Thyroid gland (tissue), 4 donors: Measurements from ENCODE around the gene MRTFB. TPM values are rescaled to one million over a fixed set of nuclear protein-coding genes. Genes with fewer than 3 reads are reported as not detected.

ENCODE experiments used
- DNase-seq, 2 donors: peaks; one replicate each; pipeline ENCODE4 v3.0.0-alpha.2; 2019
- H3K27ac ChIP-seq, 3 donors: fragments of 200-600 bp; sonication (generic); 1 replicate in 2 of 3; 2 replicates in 1 of 3; pipeline ENCODE4 v1.5.1; 2016 to 2019; ENCODE audit warnings: mild to moderate bottlenecking in 1 of 3, moderate library complexity in 1 of 3
- H3K27me3 ChIP-seq: fragments of 200-600 bp; sonication (generic); one replicate; pipeline ENCODE4 v1.5.1; 2019
- H3K36me3 ChIP-seq, 2 donors: fragments of 200-600 bp; sonication (generic); one replicate each; pipeline ENCODE4 v1.5.1; 2016 to 2019
- H3K4me1 ChIP-seq, 2 donors: fragments of 200-600 bp; sonication (generic); one replicate each; pipeline ENCODE4 v1.5.1; 2017 to 2019
- H3K4me3 ChIP-seq, 3 donors: fragments of 200-600 bp; sonication (generic); replicated peaks in 1 of 3; 1 replicate in 2 of 3; 2 replicates in 1 of 3; pipeline ENCODE4 v1.5.1; 2016; ENCODE audit warnings: mild to moderate bottlenecking in 1 of 3
- H3K9me3 ChIP-seq: fragments of 200-600 bp; sonication (generic); one replicate; pipeline ENCODE4 v1.5.1; 2017
- CTCF ChIP-seq, 6 experiments: fragments of 200-600 bp in 3 of 6; fragments of 450-650 bp in 3 of 6; sonication (generic) in 3 of 6; IDR thresholded peaks; one replicate each; pipeline ENCODE4 v1.5.1; 2016 to 2019; ENCODE audit warnings: antibody characterized with exemption in 6 of 6, mild to moderate bottlenecking in 2 of 6, inconsistent platforms in 1 of 6, moderate library complexity in 1 of 6
- POLR2A ChIP-seq, 2 donors: fragments of 450-650 bp; IDR thresholded peaks; one replicate each; pipeline ENCODE4 v1.6.1; 2017; ENCODE audit warnings: antibody characterized with exemption in 2 of 2, mild to moderate bottlenecking in 2 of 2, moderate library complexity in 1 of 2
- WGBS, 2 donors: methylation state at CpG; one replicate each; pipeline ENCODE4 v1.1.5; 2017; 5-methylcytosine and 5-hydroxymethylcytosine counted together
- intact Hi-C: fragments of 100-400 bp; cut with DNase I; formaldehyde crosslinking; loops from one replicate; pipeline ENCODE4 v1.15.1; 2023
- total RNA-seq, 4 donors: library from RNA; depleted of rRNA; stranded (reverse); fragments of >200 nt; gene quantifications; one replicate each; pipeline ENCODE4 v1.2.3, GENCODE V29; 2016

The MRTFB gene
- total RNA-seq, 4 donors from 2014 or later = 51.2 to 131 (median 74.0) TPM

- H3K4me1 ChIP-seq = peaks cover 27 to 32% of the 10 kb centered on the region in 2 donors
- no peaks in the 10 kb centered on the region for H3K27me3 ChIP-seq
- no peaks in the 10 kb centered on the region for H3K36me3 ChIP-seq
- no peak for DNase-seq
- H3K9me3 ChIP-seq = no peaks in the 10 kb centered on the region
- 62 to 70% methylated on average over 30 to 31 of the region's 31 CpGs for WGBS, 2 donors
- no peak overlapping the region for H3K27ac ChIP-seq
- intact Hi-C loops = loop anchor here (5.0 kb wide), 1 partner anchor 223 kb away; no protein-coding TSS in a partner anchor
- TF ChIP-seq POLR2A (IDR thresholded peaks at IDR 0.05) (no peak), CTCF (IDR thresholded peaks at IDR 0.05) (no peak)
- H3K4me3 ChIP-seq = peak overlapping the region in 1 of 3 donors; percentile 82
Observed at GRCh38 chr16:14303639-14304394, 232.7 kb downstream of the MRTFB start.

GRCh38 chr16:14304891-14305460 is 233.9 kb downstream of the MRTFB start:
- Histone ChIP-seq H3K4me3 (no peak overlapping the region), H3K27ac (no peak overlapping the region), H3K4me1 (peaks cover 27 to 32% of the 10 kb centered on the region in 2 donors), H3K36me3 (no peaks in the 10 kb centered on the region), H3K9me3 (no peaks in the 10 kb centered on the region), H3K27me3 (no peaks in the 10 kb centered on the region)
- 86 to 92% methylated on average over 12 of the region's 12 CpGs for WGBS, 2 donors
- intact Hi-C loops = loop anchor here (5.0 kb wide), 1 partner anchor 222 kb away; no protein-coding TSS in a partner anchor
- TF ChIP-seq POLR2A (IDR thresholded peaks at IDR 0.05) = no peak
- DNase-seq = no peak

GRCh38 chr16:14306485-14307058 is 235.5 kb downstream of the MRTFB start:
- no peaks in the 10 kb centered on the region for H3K9me3 ChIP-seq
- no peak for TF ChIP-seq POLR2A (IDR thresholded peaks at IDR 0.05)
- TF ChIP-seq CTCF (IDR thresholded peaks at IDR 0.05) = no peak
- no peak for DNase-seq
- H3K27ac ChIP-seq = peak overlapping the region; percentile 5 to 62 (median 46)
- WGBS, 2 donors = 73% methylated on average over 11 of the region's 11 CpGs
- H3K4me1 ChIP-seq = peaks cover 20 to 26% of the 10 kb centered on the region in 2 donors
- intact Hi-C loops = no loop called here
- H3K36me3 ChIP-seq = no peaks in the 10 kb centered on the region
- no peak overlapping the region for H3K4me3 ChIP-seq
- H3K27me3 ChIP-seq = no peaks in the 10 kb centered on the region

- H3K4me1 ChIP-seq = peaks cover 19 to 25% of the 10 kb centered on the region in 2 donors
- peak overlapping the region in 2 of 3 donors; percentile 5 to 62 for H3K27ac ChIP-seq
- 84 to 93% methylated on average over 8 to 9 of the region's 10 CpGs for WGBS, 2 donors
- DNase-seq = no peak
- H3K36me3 ChIP-seq = no peaks in the 10 kb centered on the region
- intact Hi-C loops = no loop called here
- H3K4me3 ChIP-seq = no peak overlapping the region
- TF ChIP-seq POLR2A (IDR thresholded peaks at IDR 0.05) = no peak
- no peak for TF ChIP-seq CTCF (IDR thresholded peaks at IDR 0.05)
- no peaks in the 10 kb centered on the region for H3K27me3 ChIP-seq
- H3K9me3 ChIP-seq = no peaks in the 10 kb centered on the region
Observed at GRCh38 chr16:14307059-14307526, 236.0 kb downstream of the MRTFB start.

- H3K27ac ChIP-seq = peak overlapping the region in 1 of 3 donors; percentile 62
- no peaks in the 10 kb centered on the region for H3K27me3 ChIP-seq
- WGBS, 2 donors = 76 to 89% methylated on average over 19 to 22 of the region's 23 CpGs
- no peaks in the 10 kb centered on the region for H3K9me3 ChIP-seq
- TF ChIP-seq POLR2A (IDR thresholded peaks at IDR 0.05) = no peak
- TF ChIP-seq CTCF (IDR thresholded peaks at IDR 0.05) = no peak
- no peaks in the 10 kb centered on the region for H3K36me3 ChIP-seq
- DNase-seq = no peak
- H3K4me1 ChIP-seq = peaks cover 19 to 25% of the 10 kb centered on the region in 2 donors
- intact Hi-C loops = no loop called here
- H3K4me3 ChIP-seq = no peak overlapping the region
Observed at GRCh38 chr16:14307527-14308367, 236.6 kb downstream of the MRTFB start.
